Peyer's patch (tissue), 4 donors: ENCODE measurements around the gene MYO1H. TPM values are rescaled to one million over a fixed set of nuclear protein-coding genes. Genes with fewer than 3 reads are reported as not detected.

Source experiments
- DNase-seq, 3 donors: peaks; one replicate each; pipeline ENCODE4 v3.0.0-alpha.2; 2017 to 2019
- H3K27ac ChIP-seq, 4 donors: fragments of 200-600 bp; sonication (generic); one replicate each; pipeline ENCODE4 v1.5.1; 2016 to 2019
- H3K27me3 ChIP-seq, 2 donors: fragments of 200-600 bp; sonication (generic); one replicate each; pipeline ENCODE4 v1.5.1; 2019
- H3K36me3 ChIP-seq, 3 donors: fragments of 200-600 bp; sonication (generic); one replicate each; pipeline ENCODE4 v1.5.1; 2016 to 2019
- H3K4me1 ChIP-seq, 4 donors: fragments of 200-600 bp; sonication (generic); one replicate each; pipeline ENCODE4 v1.5.1; 2016 to 2019
- H3K4me3 ChIP-seq, 4 donors: fragments of 200-600 bp; sonication (generic); 1 replicate in 3 of 4; 2 replicates in 1 of 4; pipeline ENCODE4 v1.5.1; 2016 to 2019; ENCODE audit warnings: mild to moderate bottlenecking in 1 of 4
- H3K9me3 ChIP-seq, 4 donors: fragments of 200-600 bp; sonication (generic); one replicate each; pipeline ENCODE4 v1.5.1; 2016 to 2019; ENCODE audit warnings: mild to moderate bottlenecking in 1 of 4
- POLR2A ChIP-seq, 2 donors: fragments of 450-650 bp; IDR thresholded peaks; one replicate each; pipeline ENCODE4 v1.5.1; 2017; ENCODE audit warnings: antibody characterized with exemption in 2 of 2, mild to moderate bottlenecking in 2 of 2, moderate library complexity in 2 of 2
- total RNA-seq, 4 donors: library from RNA; depleted of rRNA; stranded (reverse); fragments of >200 nt; gene quantifications; one replicate each; pipeline ENCODE4 v1.1.0, GENCODE V29; 2016
- TF ChIP-seq, protein P1 (sequence below), 6 experiments: fragments of 450-650 bp in 4 of 6; fragments of 200-600 bp in 2 of 6; sonication (generic) in 1 of 6; IDR thresholded peaks; one replicate each; pipeline ENCODE4 v1.5.1; 2017 to 2019; ENCODE audit warnings: antibody characterized with exemption in 6 of 6, mild to moderate bottlenecking in 3 of 6, moderate library complexity in 1 of 6

The MYO1H gene
- total RNA-seq, 4 donors from 2014 or later, result not detected

DNA sequence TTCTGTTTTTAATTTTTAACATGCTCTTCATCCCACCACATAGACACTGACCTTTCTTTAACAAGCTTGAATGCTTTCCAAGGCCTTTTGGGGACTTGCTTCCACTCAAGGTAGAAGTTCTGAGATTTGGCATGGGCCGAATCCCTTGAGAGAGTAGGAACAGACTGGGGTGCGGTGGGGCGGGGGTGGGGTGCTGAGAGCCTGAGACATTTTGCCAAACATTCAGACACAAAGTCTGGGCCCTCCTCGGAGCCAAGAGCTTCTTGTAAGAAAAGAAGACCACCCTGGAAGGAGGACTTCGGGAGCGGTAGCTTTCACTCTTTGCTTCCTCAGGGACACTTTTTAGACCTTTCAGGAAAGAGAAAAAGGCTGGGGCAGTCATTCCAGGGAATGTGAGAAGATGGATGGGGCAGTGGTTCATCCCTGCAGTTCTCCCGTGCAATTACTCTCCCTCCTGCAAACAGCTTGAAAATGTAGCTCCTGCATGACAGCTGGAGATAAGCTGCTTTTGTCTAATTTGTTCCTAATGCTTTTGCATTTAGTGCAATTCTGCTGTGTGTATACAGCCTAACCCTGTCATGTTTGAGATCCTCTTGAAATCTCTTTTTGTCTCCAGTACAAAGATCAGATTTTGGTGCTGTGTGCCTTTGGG is 16.3 kb upstream of the MYO1H start:
- no peak overlapping the region for H3K27ac ChIP-seq
- no peaks in the 10 kb centered on the region for H3K9me3 ChIP-seq
- no peaks in the 10 kb centered on the region for H3K36me3 ChIP-seq
- DNase-seq, result no peak
- TF ChIP-seq, protein P1, sequence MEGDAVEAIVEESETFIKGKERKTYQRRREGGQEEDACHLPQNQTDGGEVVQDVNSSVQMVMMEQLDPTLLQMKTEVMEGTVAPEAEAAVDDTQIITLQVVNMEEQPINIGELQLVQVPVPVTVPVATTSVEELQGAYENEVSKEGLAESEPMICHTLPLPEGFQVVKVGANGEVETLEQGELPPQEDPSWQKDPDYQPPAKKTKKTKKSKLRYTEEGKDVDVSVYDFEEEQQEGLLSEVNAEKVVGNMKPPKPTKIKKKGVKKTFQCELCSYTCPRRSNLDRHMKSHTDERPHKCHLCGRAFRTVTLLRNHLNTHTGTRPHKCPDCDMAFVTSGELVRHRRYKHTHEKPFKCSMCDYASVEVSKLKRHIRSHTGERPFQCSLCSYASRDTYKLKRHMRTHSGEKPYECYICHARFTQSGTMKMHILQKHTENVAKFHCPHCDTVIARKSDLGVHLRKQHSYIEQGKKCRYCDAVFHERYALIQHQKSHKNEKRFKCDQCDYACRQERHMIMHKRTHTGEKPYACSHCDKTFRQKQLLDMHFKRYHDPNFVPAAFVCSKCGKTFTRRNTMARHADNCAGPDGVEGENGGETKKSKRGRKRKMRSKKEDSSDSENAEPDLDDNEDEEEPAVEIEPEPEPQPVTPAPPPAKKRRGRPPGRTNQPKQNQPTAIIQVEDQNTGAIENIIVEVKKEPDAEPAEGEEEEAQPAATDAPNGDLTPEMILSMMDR (IDR thresholded peaks at IDR 0.05), result no peak
- no peak for TF ChIP-seq POLR2A (IDR thresholded peaks at IDR 0.05)
- no peaks in the 10 kb centered on the region for H3K4me1 ChIP-seq
- H3K27me3 ChIP-seq, result no peaks in the 10 kb centered on the region
- H3K4me3 ChIP-seq, result no peak overlapping the region

DNA sequence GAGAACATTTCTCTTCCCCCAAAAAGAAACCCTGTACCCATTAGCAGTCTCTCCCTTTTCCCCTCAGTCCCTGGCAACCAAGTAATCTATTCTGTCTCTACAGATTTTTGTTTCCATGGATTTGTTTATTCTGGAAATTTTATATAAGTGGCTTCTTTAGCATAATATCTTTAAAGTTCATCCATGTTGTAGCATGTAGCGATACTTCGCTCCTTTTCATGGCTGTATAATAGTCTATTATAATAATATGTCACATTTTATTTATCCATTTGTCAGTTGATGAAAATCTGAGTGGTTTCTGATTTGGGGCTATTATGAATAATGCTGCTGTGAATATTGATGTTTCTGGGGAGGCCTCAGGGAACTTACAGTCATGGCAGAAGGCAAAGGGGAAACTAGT is 12.8 kb upstream of the MYO1H start:
- Histone ChIP-seq H3K27ac (no peak overlapping the region), H3K9me3 (no peaks in the 10 kb centered on the region), H3K4me3 (no peak overlapping the region), H3K36me3 (no peaks in the 10 kb centered on the region), H3K4me1 (no peaks in the 10 kb centered on the region), H3K27me3 (no peaks in the 10 kb centered on the region)
- TF ChIP-seq, protein P1 (IDR thresholded peaks at IDR 0.05), result no peak
- TF ChIP-seq POLR2A (IDR thresholded peaks at IDR 0.05), result no peak
- DNase-seq, result no peak

DNA sequence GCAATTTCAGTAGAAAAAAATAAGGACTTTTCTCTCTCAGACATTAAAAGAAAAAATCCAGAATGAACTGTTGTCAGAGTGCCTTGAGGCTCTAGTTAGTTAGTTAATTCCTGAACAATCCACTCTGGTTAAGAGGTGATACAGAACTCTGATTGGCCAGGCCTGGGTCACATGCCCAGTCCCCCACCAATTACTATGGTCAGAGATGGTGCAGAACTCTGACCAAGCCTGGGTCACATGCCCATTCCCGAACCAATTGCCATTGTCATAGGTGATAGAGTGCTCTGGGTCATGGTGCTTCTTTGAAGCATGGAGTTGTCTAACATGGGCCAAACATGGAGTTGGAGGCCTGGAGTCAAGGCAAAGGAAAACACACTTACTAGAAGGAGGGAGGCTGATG is 11.1 kb upstream of the MYO1H start:
- no peaks in the 10 kb centered on the region for H3K36me3 ChIP-seq
- H3K9me3 ChIP-seq, result no peaks in the 10 kb centered on the region
- H3K4me3 ChIP-seq, result no peak overlapping the region
- TF ChIP-seq, protein P1 (IDR thresholded peaks at IDR 0.05), result no peak
- TF ChIP-seq POLR2A (IDR thresholded peaks at IDR 0.05), result no peak
- no peaks in the 10 kb centered on the region for H3K4me1 ChIP-seq
- H3K27me3 ChIP-seq, result no peaks in the 10 kb centered on the region
- H3K27ac ChIP-seq, result no peak overlapping the region
- DNase-seq, result no peak

DNA sequence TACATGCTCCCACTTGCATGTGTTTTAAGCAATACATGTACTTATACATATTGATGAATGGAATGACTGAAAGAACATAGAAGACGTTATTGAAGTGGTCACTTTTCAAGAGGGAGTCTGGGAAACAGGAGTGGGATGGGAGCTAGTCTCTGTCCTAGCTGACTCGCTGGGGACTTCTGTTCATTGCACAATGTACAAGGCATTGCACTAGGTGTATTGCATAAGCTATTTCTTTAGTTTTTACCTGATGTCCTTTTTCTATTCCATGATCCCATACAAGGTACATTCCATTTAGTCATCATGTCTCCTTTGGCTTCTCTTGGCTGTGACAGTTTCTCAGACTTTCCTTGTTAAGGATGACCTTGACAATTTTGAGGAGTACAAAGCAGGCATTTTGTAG is 4.0 kb upstream of the MYO1H start:
- Histone ChIP-seq H3K27me3 (no peaks in the 10 kb centered on the region), H3K4me1 (no peaks in the 10 kb centered on the region), H3K27ac (no peak overlapping the region), H3K9me3 (no peaks in the 10 kb centered on the region), H3K4me3 (no peak overlapping the region), H3K36me3 (no peaks in the 10 kb centered on the region)
- no peak for TF ChIP-seq POLR2A (IDR thresholded peaks at IDR 0.05)
- TF ChIP-seq, protein P1 (IDR thresholded peaks at IDR 0.05), result no peak
- no peak for DNase-seq

DNA sequence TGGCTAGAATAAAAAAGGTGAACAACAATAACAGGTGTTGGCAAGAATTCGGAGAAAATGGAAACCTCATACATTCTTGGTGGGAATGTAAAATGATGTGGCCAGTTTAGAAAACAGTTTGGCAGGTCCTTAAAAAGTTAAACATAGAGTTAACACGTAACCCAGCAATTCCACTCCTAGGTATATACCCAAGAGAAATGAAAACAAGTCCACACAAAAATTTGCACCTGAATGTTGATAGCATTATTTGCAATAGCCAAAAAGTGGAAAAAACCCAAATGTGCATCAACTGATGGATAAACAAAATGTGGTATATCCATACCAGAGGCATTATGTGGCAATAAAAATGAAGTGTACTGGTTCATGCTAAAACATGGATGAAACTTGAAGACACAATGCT is 2.3 kb upstream of the MYO1H start:
- Histone ChIP-seq H3K4me3 (no peak overlapping the region), H3K27ac (no peak overlapping the region), H3K9me3 (no peaks in the 10 kb centered on the region), H3K36me3 (no peaks in the 10 kb centered on the region), H3K27me3 (no peaks in the 10 kb centered on the region), H3K4me1 (no peaks in the 10 kb centered on the region)
- TF ChIP-seq POLR2A (IDR thresholded peaks at IDR 0.05), result no peak
- TF ChIP-seq, protein P1 (IDR thresholded peaks at IDR 0.05), result no peak
- DNase-seq, result no peak

DNA sequence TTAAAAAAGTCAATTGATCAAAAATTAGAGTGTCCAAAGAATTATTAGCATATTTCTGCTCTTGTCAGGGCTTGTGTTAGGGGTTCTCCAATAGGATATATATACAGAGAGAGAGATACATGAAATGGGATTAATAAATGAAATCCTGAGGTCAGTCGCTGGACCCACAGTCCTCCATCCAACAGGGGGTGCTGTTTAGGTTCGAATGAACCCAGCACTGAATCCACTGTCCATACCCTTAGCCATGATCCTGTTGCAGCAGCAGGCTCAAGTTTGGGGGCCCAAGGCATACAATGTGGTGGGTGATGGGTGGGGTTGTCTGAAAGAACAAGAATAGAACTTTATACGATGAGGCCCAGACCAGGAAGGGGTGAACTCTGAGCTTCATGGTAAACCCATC is 780 bp upstream of the MYO1H start:
- H3K27me3 ChIP-seq, result no peaks in the 10 kb centered on the region
- no peak overlapping the region for H3K27ac ChIP-seq
- no peaks in the 10 kb centered on the region for H3K36me3 ChIP-seq
- TF ChIP-seq, protein P1 (IDR thresholded peaks at IDR 0.05), result no peak
- no peaks in the 10 kb centered on the region for H3K9me3 ChIP-seq
- H3K4me1 ChIP-seq, result no peaks in the 10 kb centered on the region
- DNase-seq, result no peak
- H3K4me3 ChIP-seq, result no peak overlapping the region
